GM23248 (cell line): ENCODE measurements around the gene KIF13A. TPM values are rescaled to one million over a fixed set of nuclear protein-coding genes. Genes with fewer than 3 reads are reported as not detected.
A peak's percentile ranks its signal among the peaks of the same experiment; 100 is the strongest.

Experiments used
- DNase-seq: peaks from one replicate; pipeline ENCODE4 v3.0.0-alpha.2; 2015
- H2AFZ ChIP-seq: fragments of 200-600 bp; sonication (generic); 2 replicates; pipeline ENCODE4 v1.6.1; 2016; ENCODE audit warnings: antibody characterized with exemption
- H3F3A ChIP-seq: fragments of 200-600 bp; sonication (generic); 2 replicates; pipeline ENCODE4 v1.6.1; 2016; ENCODE audit warnings: mild to moderate bottlenecking, antibody characterized with exemption, mixed run types; ENCODE audit not compliant: insufficient read depth
- H3K27ac ChIP-seq: fragments of 200-600 bp; sonication (generic); 2 replicates; pipeline ENCODE4 v1.5.1; 2016; ENCODE audit warnings: mild to moderate bottlenecking
- H3K27me3 ChIP-seq: fragments of 200-600 bp; sonication (generic); replicated peaks from 2 replicates; pipeline ENCODE4 v1.6.1; 2016; ENCODE audit warnings: mild to moderate bottlenecking; ENCODE audit not compliant: insufficient read depth
- H3K36me3 ChIP-seq: fragments of 200-600 bp; sonication (generic); 2 replicates; pipeline ENCODE4 v1.6.1; 2016; ENCODE audit warnings: low read depth, mild to moderate bottlenecking
- H3K4me1 ChIP-seq: fragments of 200-600 bp; sonication (generic); 2 replicates; pipeline ENCODE4 v1.6.1; 2016; ENCODE audit warnings: mild to moderate bottlenecking; ENCODE audit not compliant: insufficient read depth
- H3K4me2 ChIP-seq: fragments of 200-600 bp; sonication (generic); one replicate; pipeline ENCODE4 v1.6.1; 2016; ENCODE audit warnings: mild to moderate bottlenecking; ENCODE audit not compliant: unreplicated experiment
- H3K4me3 ChIP-seq: fragments of 200-600 bp; sonication (generic); 2 replicates; pipeline ENCODE4 v1.5.1; 2016; ENCODE audit warnings: mild to moderate bottlenecking
- H3K79me2 ChIP-seq: fragments of 200-600 bp; sonication (generic); 2 replicates; pipeline ENCODE4 v1.6.1; 2016; ENCODE audit warnings: mild to moderate bottlenecking; ENCODE audit not compliant: insufficient read depth
- H3K9ac ChIP-seq: fragments of 200-600 bp; sonication (generic); 2 replicates; pipeline ENCODE4 v1.6.1; 2016; ENCODE audit warnings: mild to moderate bottlenecking
- H3K9me2 ChIP-seq: fragments of 200-600 bp; sonication (generic); 2 replicates; pipeline ENCODE4 v1.6.1; 2016; ENCODE audit warnings: mixed run types, mild to moderate bottlenecking, moderate library complexity; ENCODE audit not compliant: insufficient read depth
- H3K9me3 ChIP-seq: fragments of 200-600 bp; sonication (generic); one replicate; pipeline ENCODE4 v1.6.1; 2017; ENCODE audit warnings: low read depth
- H4K20me1 ChIP-seq: fragments of 200-600 bp; sonication (generic); 2 replicates; pipeline ENCODE4 v1.6.0; 2016; ENCODE audit not compliant: insufficient read depth
- EZH2 ChIP-seq: fragments of 200-600 bp; sonication (generic); IDR thresholded peaks from 2 replicates; pipeline ENCODE4 v1.6.1; 2018; ENCODE audit warnings: antibody characterized with exemption, mild to moderate bottlenecking; ENCODE audit not compliant: insufficient read depth, poor library complexity, severe bottlenecking
- EZH2phosphoT487 ChIP-seq: fragments of 200-600 bp; sonication (generic); IDR thresholded peaks from 2 replicates; pipeline ENCODE4 v1.6.1; 2018; ENCODE audit warnings: antibody characterized with exemption, moderate library complexity, mild to moderate bottlenecking, low read depth; ENCODE audit not compliant: insufficient read depth
- WGBS, 2 experiments: methylation state at CpG; one replicate each; pipeline ENCODE4 v1.1.6; 2015 to 2017; ENCODE audit warnings: low lambda C conversion rate in 2 of 2, low coverage in 1 of 2; ENCODE audit errors: missing lambda C conversion rate in 2 of 2; 5-methylcytosine and 5-hydroxymethylcytosine counted together
- in situ Hi-C: fragments of 300-500 bp; cut with MboI; formaldehyde crosslinking; loops from 2 replicates; pipeline ENCODE4 v1.15.0; 2020
- polyA plus RNA-seq: library from polyadenylated mRNA; unstranded; fragments of >200 nt; fragmentation: Nextera tagmentation; extraction: Ambion mirVana; gene quantifications from 2 replicates; pipeline ENCODE4 v1.2.1, GENCODE V29; 2016
- total RNA-seq: library from RNA; depleted of rRNA; stranded (reverse); fragments of >200 nt; shearing (Covaris generic); gene quantifications from 2 replicates; pipeline ENCODE4 v1.2.3, GENCODE V29; 2014

The KIF13A gene
- total and polyA plus RNA-seq, 2 experiments from 2014 or later, result 5.0 to 46.0 TPM

- H3F3A ChIP-seq, result peaks cover 9% of the 10 kb centered on the region; the same call in 1 of the 2 replicates
- H3K9me2 ChIP-seq, result no peaks in the 10 kb centered on the region; the same call in 1 of the 2 replicates
- no peaks in the 10 kb centered on the region for H3K27me3 ChIP-seq
- H3K4me2 ChIP-seq, result no peak overlapping the region
- no peaks in the 10 kb centered on the region for H3K79me2 ChIP-seq
- H3K4me3 ChIP-seq, result no peak overlapping the region
- in situ Hi-C loops, result no loop called here
- H3K4me1 ChIP-seq, result peaks cover 8% of the 10 kb centered on the region; the same call in 1 of the 2 replicates
- H3K36me3 ChIP-seq, result peaks cover 37% of the 10 kb centered on the region
- TF ChIP-seq EZH2phosphoT487, result no peak
- no peak for TF ChIP-seq EZH2
- no peak overlapping the region for H3K9ac ChIP-seq
- no peak for DNase-seq
- H2AFZ ChIP-seq, result no peak overlapping the region
- H3K27ac ChIP-seq, result no peak overlapping the region
- H3K9me3 ChIP-seq, result no peaks in the 10 kb centered on the region
- H4K20me1 ChIP-seq, result no peaks in the 10 kb centered on the region
Observed at GRCh38 chr6:17835784-17836183, 151.7 kb downstream of the KIF13A start.

- peaks cover 13% of the 10 kb centered on the region for H3F3A ChIP-seq
- peaks cover 10% of the 10 kb centered on the region; the same call in 1 of the 2 replicates for H3K4me1 ChIP-seq
- no peaks in the 10 kb centered on the region for H3K79me2 ChIP-seq
- H3K36me3 ChIP-seq, result peaks cover 63% of the 10 kb centered on the region
- no peaks in the 10 kb centered on the region; the same call in 1 of the 2 replicates for H3K9me2 ChIP-seq
- H3K4me3 ChIP-seq, result no peak overlapping the region
- H3K9me3 ChIP-seq, result no peaks in the 10 kb centered on the region
- no peak for TF ChIP-seq EZH2phosphoT487
- TF ChIP-seq EZH2, result no peak
- H3K27ac ChIP-seq, result peak overlapping the region; percentile 86
- peak overlapping the region; percentile 63 for H3K9ac ChIP-seq
- H3K27me3 ChIP-seq, result no peaks in the 10 kb centered on the region
- DNase-seq, result peak; percentile 88
- in situ Hi-C loops, result no loop called here
- no peak overlapping the region for H2AFZ ChIP-seq
- no peaks in the 10 kb centered on the region for H4K20me1 ChIP-seq
- no peak overlapping the region for H3K4me2 ChIP-seq
- 17 to 18% methylated on average over 4 of the region's 4 CpGs for WGBS, 2 experiments
Observed at GRCh38 chr6:17831135-17831534, 156.3 kb downstream of the KIF13A start.

GRCh38 chr6:17829905-17830304 is 157.5 kb downstream of the KIF13A start:
- no peak for TF ChIP-seq EZH2phosphoT487
- TF ChIP-seq EZH2, result no peak
- Histone ChIP-seq H3K9me2 (no peaks in the 10 kb centered on the region; the same call in 1 of the 2 replicates), H3K27ac (0 out of 2 replicates have a peak overlapping the region, but pooled peaks have one; percentile 86)

GRCh38 chr6:17828149-17828548 is 159.3 kb downstream of the KIF13A start:
- Histone ChIP-seq H3K9me3 (no peaks in the 10 kb centered on the region), H3K4me2 (no peak overlapping the region), H3K27ac (no peak overlapping the region), H3K9ac (no peak overlapping the region), H3K27me3 (no peaks in the 10 kb centered on the region), H3K36me3 (peaks cover 65% of the 10 kb centered on the region), H4K20me1 (no peaks in the 10 kb centered on the region), H3K4me1 (peaks cover 10% of the 10 kb centered on the region; the same call in 1 of the 2 replicates), H2AFZ (no peak overlapping the region), H3F3A (peaks cover 9% of the 10 kb centered on the region), H3K79me2 (no peaks in the 10 kb centered on the region), H3K9me2 (no peaks in the 10 kb centered on the region; the same call in 1 of the 2 replicates), H3K4me3 (no peak overlapping the region)
- TF ChIP-seq EZH2phosphoT487, result no peak
- no peak for TF ChIP-seq EZH2
- 94 to 95% methylated on average over 5 of the region's 5 CpGs for WGBS, 2 experiments
- no peak for DNase-seq
- in situ Hi-C loops, result no loop called here

More at GRCh38 chr6:17829905-17830304, 157.5 kb downstream of the KIF13A start:
- Histone ChIP-seq H4K20me1 (no peaks in the 10 kb centered on the region), H2AFZ (no peak overlapping the region), H3K36me3 (peaks cover 69% of the 10 kb centered on the region), H3K79me2 (no peaks in the 10 kb centered on the region), H3K9me3 (no peaks in the 10 kb centered on the region), H3K4me2 (no peak overlapping the region), H3K4me3 (no peak overlapping the region), H3K9ac (no peak overlapping the region), H3F3A (peaks cover 13% of the 10 kb centered on the region), H3K4me1 (peaks cover 10% of the 10 kb centered on the region; the same call in 1 of the 2 replicates), H3K27me3 (no peaks in the 10 kb centered on the region)
- no peak for DNase-seq
- in situ Hi-C loops, result no loop called here
- WGBS, 2 experiments, result 84 to 85% methylated on average over 3 of the region's 3 CpGs

GRCh38 chr6:17826301-17826700 is 161.1 kb downstream of the KIF13A start:
- Histone ChIP-seq H3K79me2 (no peaks in the 10 kb centered on the region), H3K27ac (no peak overlapping the region), H3K36me3 (peaks cover 57% of the 10 kb centered on the region), H3K27me3 (no peaks in the 10 kb centered on the region), H3K9ac (no peak overlapping the region), H3K4me2 (no peak overlapping the region), H3K4me1 (peaks cover 5% of the 10 kb centered on the region; the same call in 1 of the 2 replicates), H2AFZ (no peak overlapping the region), H3K9me3 (no peaks in the 10 kb centered on the region), H3K9me2 (no peaks in the 10 kb centered on the region), H4K20me1 (no peaks in the 10 kb centered on the region), H3F3A (peaks cover 5% of the 10 kb centered on the region; the same call in 1 of the 2 replicates), H3K4me3 (no peak overlapping the region)
- no peak for DNase-seq
- in situ Hi-C loops, result no loop called here
- no peak for TF ChIP-seq EZH2
- TF ChIP-seq EZH2phosphoT487, result no peak
